HepG2 (cell line): ENCODE measurements around the gene NKAIN4. TPM values are rescaled to one million over a fixed set of nuclear protein-coding genes. Genes with fewer than 3 reads are reported as not detected.
A peak's percentile ranks its signal among the peaks of the same experiment; 100 is the strongest.
"Not testable (repeated sequence)": the region's sequence is repeated elsewhere in the genome, so short reads cannot be mapped to it uniquely, and the experiment has no call there.

Source experiments
- ATAC-seq: fragments of 200-7000 bp; cut with Tn5 transposase; 3 replicates; pipeline ENCODE4 v1.9.1; 2020; ENCODE audit warnings: mild to moderate bottlenecking, moderate library complexity
- BruUV-seq: library from RNA; stranded (reverse); fragments of 400-500 nt; replicated peaks from 2 replicates; lab custom pipeline; 2021; lab: Mats Ljungman, UMichigan
- CTCF ChIA-PET: fragments of 300-600 bp; formaldehyde crosslinking; extraction: SDS; loops from one replicate; lab custom pipeline; 2021; ENCODE audit warnings: low total read pairs, inconsistent platforms, low intra/inter-chr PET ratio; lab: Yijun Ruan, JAX
- POLR2A ChIA-PET: fragments of 350-600 bp; sonication (Branson Sonifier 250); formaldehyde crosslinking; loops from one replicate; lab custom pipeline; 2020; ENCODE audit warnings: antibody characterized with exemption, inconsistent platforms; lab: Yijun Ruan, JAX
- DNase-seq: peaks from one replicate; pipeline ENCODE4 v3.0.0-alpha.2; 2015; ENCODE audit warnings: low spot score
- FAIRE-seq: peaks from 3 replicates; lab custom pipeline; 2011; peaks lifted over from hg19 to GRCh38; lab: Jason Lieb, UNC
- H2AFZ ChIP-seq: one replicate; pipeline ENCODE4 v1.6.1; 2011; ENCODE audit warnings: low read length, inconsistent platforms
- H3K27ac ChIP-seq: fragments of 300-600 bp; 3 replicates; pipeline ENCODE4 v1.8.0; 2011; ENCODE audit warnings: mixed run types, mild to moderate bottlenecking, mixed read lengths, low read length, inconsistent platforms; ENCODE audit not compliant: insufficient read depth; ENCODE audit errors: extremely low read length
- H3K27me3 ChIP-seq, 2 experiments: fragments of 200-600 bp in 1 of 2; 2 replicates in 1 of 2; 3 replicates in 1 of 2; pipeline versions ENCODE4 v1.6.0 to v1.8.0; 2011; ENCODE audit warnings: low read length in 2 of 2, mild to moderate bottlenecking in 2 of 2, moderate library complexity in 2 of 2, inconsistent platforms in 1 of 2; ENCODE audit not compliant: insufficient read depth in 2 of 2, control insufficient read depth in 1 of 2
- H3K36me3 ChIP-seq, 2 experiments: fragments of 200-600 bp in 1 of 2; replicated peaks in 1 of 2; 2 replicates in 1 of 2; 3 replicates in 1 of 2; pipeline versions ENCODE4 v1.5.1 to v1.8.0; 2011; ENCODE audit warnings: low read length in 2 of 2, inconsistent platforms in 1 of 2; ENCODE audit not compliant: insufficient read depth in 2 of 2, control insufficient read depth in 1 of 2
- H3K4me1 ChIP-seq: 2 replicates; pipeline ENCODE4 v1.5.1; 2012; ENCODE audit warnings: low read length, inconsistent platforms; ENCODE audit not compliant: insufficient read depth
- H3K4me2 ChIP-seq: 2 replicates; pipeline ENCODE4 v1.6.0; 2011; ENCODE audit warnings: low read depth, low read length, inconsistent platforms
- H3K4me3 ChIP-seq, 3 experiments: fragments of 200-600 bp in 1 of 3; sonication (generic), shearing (Covaris generic) in 1 of 3; replicated peaks in 1 of 3; 2 replicates each; pipeline ENCODE4 v1.5.1; 2011 to 2016; ENCODE audit warnings: low read length in 3 of 3, inconsistent platforms in 2 of 3, low read depth in 2 of 3, mild to moderate bottlenecking in 2 of 3, control low read depth in 1 of 3, mixed read lengths in 1 of 3; ENCODE audit not compliant: insufficient read depth in 1 of 3
- H3K79me2 ChIP-seq: one replicate; pipeline ENCODE4 v1.6.1; 2011; ENCODE audit warnings: low read length, inconsistent platforms; ENCODE audit not compliant: insufficient read depth
- H3K9ac ChIP-seq: 2 replicates; pipeline ENCODE4 v1.6.0; 2011; ENCODE audit warnings: mild to moderate bottlenecking, low read depth, low read length, inconsistent platforms; ENCODE audit not compliant: insufficient read depth
- H3K9me3 ChIP-seq: 2 replicates; pipeline ENCODE4 v1.5.1; 2012; ENCODE audit warnings: mild to moderate bottlenecking, low read length
- H4K20me1 ChIP-seq: 2 replicates; pipeline ENCODE4 v1.6.0; 2011; ENCODE audit warnings: inconsistent platforms, mild to moderate bottlenecking, low read length, moderate library complexity; ENCODE audit not compliant: insufficient read depth
- RFXANK ChIP-seq: IDR thresholded peaks from 2 replicates; pipeline ENCODE4 v1.6.1; 2016
- WGBS: methylation state at CpG from one replicate; pipeline ENCODE4 v1.1.6; 2017; ENCODE audit warnings: low lambda C conversion rate; 5-methylcytosine and 5-hydroxymethylcytosine counted together
- in situ Hi-C: cut with HindIII; loops from 2 replicates; pipeline ENCODE4 v1.10.0; 2017; ENCODE audit warnings: low pct_unique_long_range_greater_than_20kb; ENCODE audit not compliant: extremely low pct_ligation_motif_present
- intact Hi-C: fragments of 100-400 bp; cut with micrococcal nuclease; formaldehyde crosslinking; loops from one replicate; pipeline ENCODE4 v1.10.0; 2022; ENCODE audit not compliant: unreplicated experiment
- polyA plus RNA-seq, 8 experiments: library from polyadenylated mRNA; depleted of rRNA in 3 of 8; stranded (reverse) in 7 of 8; unstranded in 1 of 8; fragments of >200 nt; fragmentation: Illumina TruSeq in 4 of 8; extraction: Trizol in 4 of 8; gene quantifications; 2 replicates each; pipeline versions ENCODE4 v1.2.1 to v1.2.3, GENCODE V29; 2011 to 2016; ENCODE audit warnings: low read depth in 4 of 8, missing spikeins in 1 of 8, mixed read lengths in 1 of 8; ENCODE audit not compliant: insufficient read depth in 1 of 8
- total RNA-seq, 5 experiments: library from RNA; depleted of rRNA; stranded (reverse); fragments of >200 nt; fragmentation: Illumina TruSeq; extraction: Trizol; gene quantifications; 2 replicates each; pipeline ENCODE4 v1.2.3, GENCODE V29; 2016; ENCODE audit warnings: low read depth in 1 of 5
- TF ChIP-seq, protein P1 (sequence below): fragments of 450-650 bp; IDR thresholded peaks from 2 replicates; pipeline ENCODE4 v1.6.1; 2016

Gene NKAIN4
- total and polyA plus RNA-seq, 2 of the 13 experiments (the other 11 are each of a cell fraction or from before 2014, with no cell fraction given): not detected

DNA sequence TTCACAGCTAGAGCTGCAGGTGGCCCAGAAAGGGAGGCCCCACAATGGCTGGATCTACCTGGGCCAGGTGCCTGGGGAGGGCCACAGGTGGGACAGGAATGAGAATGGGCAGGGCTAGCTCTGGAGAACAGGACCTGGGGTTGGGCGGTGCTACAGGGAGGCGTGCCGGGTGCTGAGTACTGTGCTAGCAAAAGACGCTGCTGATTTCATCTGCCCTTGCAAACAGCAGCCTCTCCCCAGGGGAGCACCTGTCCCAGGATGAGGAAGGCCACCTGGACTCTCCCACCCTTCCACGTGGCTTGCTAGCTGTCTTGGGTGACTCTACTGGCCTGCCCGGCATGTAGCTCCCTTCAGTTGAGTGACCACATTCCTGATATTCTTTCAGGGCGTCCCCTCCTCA lies 31.7 kb downstream of the NKAIN4 start:
- Histone ChIP-seq H3K27ac (no peak overlapping the region), H3K27me3 (peaks cover 35 to 85% of the 10 kb centered on the region in 2 experiments; a peak in 4 of 5 replicates), H4K20me1 (no peaks in the 10 kb centered on the region; the same call in 1 of the 2 replicates), H3K4me2 (no peak overlapping the region), H3K36me3 (no peaks in the 10 kb centered on the region)
- intact Hi-C loops: loop anchor here (5.0 kb wide), 2 partner anchors 45 to 70 kb away; partner anchors contain the start of gene COL20A1
- POLR2A ChIA-PET: interaction anchor here (1.0 to 1.8 kb wide), 2 partner anchors 12 to 50 kb away, joined by 3 to 6 read pairs; partner anchors contain the start of genes ARFGAP1 and BIRC7
- FAIRE-seq: no peak
- 20% methylated on average over 7 of the region's 7 CpGs for WGBS
- TF ChIP-seq, protein P1, sequence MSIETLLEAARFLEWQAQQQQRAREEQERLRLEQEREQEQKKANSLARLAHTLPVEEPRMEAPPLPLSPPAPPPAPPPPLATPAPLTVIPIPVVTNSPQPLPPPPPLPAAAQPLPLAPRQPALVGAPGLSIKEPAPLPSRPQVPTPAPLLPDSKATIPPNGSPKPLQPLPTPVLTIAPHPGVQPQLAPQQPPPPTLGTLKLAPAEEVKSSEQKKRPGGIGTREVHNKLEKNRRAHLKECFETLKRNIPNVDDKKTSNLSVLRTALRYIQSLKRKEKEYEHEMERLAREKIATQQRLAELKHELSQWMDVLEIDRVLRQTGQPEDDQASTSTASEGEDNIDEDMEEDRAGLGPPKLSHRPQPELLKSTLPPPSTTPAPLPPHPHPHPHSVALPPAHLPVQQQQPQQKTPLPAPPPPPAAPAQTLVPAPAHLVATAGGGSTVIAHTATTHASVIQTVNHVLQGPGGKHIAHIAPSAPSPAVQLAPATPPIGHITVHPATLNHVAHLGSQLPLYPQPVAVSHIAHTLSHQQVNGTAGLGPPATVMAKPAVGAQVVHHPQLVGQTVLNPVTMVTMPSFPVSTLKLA: peak; percentile 82
- no peak for TF ChIP-seq RFXANK (CRISPR knock-in tag)
- TF ChIP-seq, all 625 proteins: peak for 1
- CTCF ChIA-PET: interaction anchor here (1.1 to 1.9 kb wide), 3 partner anchors 10 to 69 kb away, joined by 3 to 7 read pairs (median 3); no protein-coding TSS in a partner anchor
- BruUV-seq: no TSS peak
- ATAC-seq: no peak
- H3K9ac ChIP-seq: no peak overlapping the region
- no peak overlapping the region for H3K4me3 ChIP-seq
- no peak overlapping the region for H2AFZ ChIP-seq
- H3K9me3 ChIP-seq: no peaks in the 10 kb centered on the region
- in situ Hi-C loops: no loop called here
- H3K4me1 ChIP-seq: peaks cover 12% of the 10 kb centered on the region
- no peaks in the 10 kb centered on the region for H3K79me2 ChIP-seq
- no peak for DNase-seq

DNA sequence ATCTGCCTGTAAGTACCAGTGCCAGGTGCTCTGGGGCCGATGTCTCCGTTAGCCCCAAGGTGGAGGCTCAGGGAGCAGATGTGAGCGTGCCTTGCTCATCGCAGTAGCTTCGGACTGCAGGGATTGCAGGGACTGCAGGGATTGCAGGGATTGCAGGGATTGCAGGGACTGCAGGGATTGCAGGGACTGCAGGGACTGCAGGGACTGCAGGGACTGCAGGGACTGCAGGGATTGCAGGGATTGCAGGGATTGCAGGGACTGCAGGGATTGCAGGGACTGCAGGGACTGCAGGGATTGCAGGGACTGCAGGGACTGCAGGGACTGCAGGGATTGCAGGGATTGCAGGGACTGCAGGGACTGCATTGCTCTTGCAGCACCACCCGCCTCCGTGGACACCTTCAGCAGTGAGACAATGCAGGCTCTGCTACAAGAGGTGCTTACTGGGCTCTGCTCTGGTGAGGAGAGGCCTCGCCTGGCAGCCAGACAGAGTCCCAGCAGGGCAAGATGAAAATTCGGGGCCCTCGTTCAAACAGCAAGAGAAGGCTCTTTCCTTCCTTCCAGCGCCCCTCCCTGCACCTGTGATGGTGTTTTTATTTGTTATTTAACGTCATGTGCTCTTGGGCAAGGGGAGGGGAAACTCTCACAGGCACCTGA lies 32.7 kb downstream of the NKAIN4 start:
- BruUV-seq, in situ Hi-C loops: not testable (repeated sequence)

More for the DNA sequence above, 32.7 kb downstream of the NKAIN4 start:
- H3K9me3 ChIP-seq, ATAC-seq, H3K4me3 ChIP-seq, H3K9ac ChIP-seq, DNase-seq, FAIRE-seq, POLR2A ChIA-PET, H3K36me3 ChIP-seq, H4K20me1 ChIP-seq, H3K4me2 ChIP-seq, H2AFZ ChIP-seq, H3K27ac ChIP-seq, H3K79me2 ChIP-seq: not testable (repeated sequence)
- Histone ChIP-seq H3K27me3 (peaks cover 31 to 76% of the 10 kb centered on the region in 2 experiments; a peak in 4 of 5 replicates), H3K4me1 (peaks cover 22% of the 10 kb centered on the region)
- WGBS: 12% methylated on average over 12 of the region's 12 CpGs
- CTCF ChIA-PET: interaction anchor here (1.1 kb wide), 1 partner anchor 11 kb away, joined by 3 read pairs; no protein-coding TSS in a partner anchor
- intact Hi-C loops: loop anchor here (5.0 kb wide), 2 partner anchors 46 to 71 kb away; partner anchors contain the start of gene COL20A1
